ENCODE measurements around the gene NOP56.
"Not testable (repeated sequence)": the region's sequence is repeated elsewhere in the genome, so short reads cannot be mapped to it uniquely, and the experiment has no call there.

NOP56 gene

GRCh38 chr20:2643708-2644107, 8.7 kb upstream of the NOP56 start:
- no peak for FAIRE-seq

- no peak for FAIRE-seq
Observed at GRCh38 chr20:2652724-2653555, 508 bp downstream of the NOP56 start.

- FAIRE-seq: no peak
Observed at GRCh38 chr20:2653556-2654383, 1.3 kb downstream of the NOP56 start.

GRCh38 chr20:2654384-2654822, 2.0 kb downstream of the NOP56 start:
- FAIRE-seq: no peak

GRCh38 chr20:2654831-2655230, 2.4 kb downstream of the NOP56 start:
- FAIRE-seq: no peak

- no peak for FAIRE-seq
Observed at GRCh38 chr20:2655331-2656116, 3.1 kb downstream of the NOP56 start.

GRCh38 chr20:2656471-2657117, 4.2 kb downstream of the NOP56 start:
- FAIRE-seq: no peak

- FAIRE-seq: no peak
Observed at GRCh38 chr20:2657241-2657640, 4.8 kb downstream of the NOP56 start.

GRCh38 chr20:2657674-2658073, 5.2 kb downstream of the NOP56 start:
- no peak for FAIRE-seq

GRCh38 chr20:2658414-2659354, 6.3 kb downstream of the NOP56 start:
- no peak for FAIRE-seq

- FAIRE-seq: no peak
Observed at GRCh38 chr20:2659547-2659946, 7.1 kb downstream of the NOP56 start.

- FAIRE-seq: no peak
Observed at GRCh38 chr20:2663364-2663886, 11.0 kb downstream of the NOP56 start.

GRCh38 chr20:2663887-2664719, 11.7 kb downstream of the NOP56 start, which contains the start of gene IDH3B:
IDH3B (minus strand) TSS chr20:2664216; CDS start chr20:2664188, 28 bp downstream.
- peak; percentile 85 for FAIRE-seq

- no peak for FAIRE-seq
Observed at GRCh38 chr20:2671977-2672376, 19.5 kb downstream of the NOP56 start.

GRCh38 chr20:2672446-2672845, 20.0 kb downstream of the NOP56 start:
- no peak for FAIRE-seq

- no peak for FAIRE-seq
Observed at GRCh38 chr20:2673453-2673852, 21.0 kb downstream of the NOP56 start.

GRCh38 chr20:2680046-2680445, 27.6 kb downstream of the NOP56 start:
- no peak for FAIRE-seq

- not testable (repeated sequence) for FAIRE-seq
Observed at GRCh38 chr20:2682040-2682439, 29.6 kb downstream of the NOP56 start.

GRCh38 chr20:2684817-2685216, 32.4 kb downstream of the NOP56 start:
- not testable (repeated sequence) for FAIRE-seq

GRCh38 chr20:2687514-2687913, 35.1 kb downstream of the NOP56 start:
- no peak for FAIRE-seq
